PFSK-1 (cell line): Measurements from ENCODE around the gene TMEM63A.

Experiments used
- FOXP2 ChIP-seq: optimal IDR thresholded peaks from 2 replicates; pipeline ENCODE3; 2011; ENCODE audit warnings: borderline replicate concordance, control low read depth, inconsistent platforms; ENCODE audit not compliant: insufficient read depth; ENCODE audit errors: extremely low read length, extremely low read depth
- POLR2AphosphoS5 ChIP-seq: IDR thresholded peaks from 2 replicates; pipeline ENCODE4 v1.6.1; 2012; ENCODE audit warnings: low read depth, mild to moderate bottlenecking, control low read depth, low read length, moderate library complexity
- SIN3A ChIP-seq: IDR thresholded peaks from 2 replicates; pipeline ENCODE4 v1.6.1; 2012; ENCODE audit warnings: mild to moderate bottlenecking, low read length, moderate library complexity, borderline replicate concordance; ENCODE audit not compliant: insufficient read depth
- TF ChIP-seq, protein P1 (sequence below), 2 experiments: IDR thresholded peaks; 2 replicates each; pipeline versions ENCODE4 v1.6.1 to v1.8.0; 2011 to 2012; ENCODE audit warnings: low read depth in 2 of 2, low read length in 2 of 2, control low read depth in 1 of 2, inconsistent platforms in 1 of 2, mild to moderate bottlenecking in 1 of 2, moderate library complexity in 1 of 2; ENCODE audit not compliant: insufficient read depth in 1 of 2

DNA sequence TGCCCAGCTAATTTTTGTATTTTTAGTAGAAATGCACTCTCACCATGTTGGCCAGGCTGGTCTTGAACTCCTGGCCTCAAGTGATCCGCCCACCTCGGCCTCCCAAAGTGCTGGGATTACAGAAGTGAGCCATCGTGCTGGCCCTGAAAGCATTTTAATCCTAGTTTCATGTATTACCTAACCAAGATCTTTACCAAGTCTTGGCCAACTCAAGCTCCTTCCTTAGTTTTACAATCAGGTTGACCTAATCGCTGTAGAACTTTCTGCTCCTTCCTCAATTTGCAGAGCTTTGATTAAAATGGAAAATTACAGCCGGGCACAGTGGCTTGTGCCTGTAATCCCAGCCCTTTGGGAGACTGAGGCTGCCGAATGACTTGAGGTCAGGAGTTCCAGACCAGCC, 3.2 kb upstream of the TMEM63A start:
- TF ChIP-seq FOXP2 (no peak), POLR2AphosphoS5 (no peak), SIN3A (no peak)
- TF ChIP-seq, protein P1, sequence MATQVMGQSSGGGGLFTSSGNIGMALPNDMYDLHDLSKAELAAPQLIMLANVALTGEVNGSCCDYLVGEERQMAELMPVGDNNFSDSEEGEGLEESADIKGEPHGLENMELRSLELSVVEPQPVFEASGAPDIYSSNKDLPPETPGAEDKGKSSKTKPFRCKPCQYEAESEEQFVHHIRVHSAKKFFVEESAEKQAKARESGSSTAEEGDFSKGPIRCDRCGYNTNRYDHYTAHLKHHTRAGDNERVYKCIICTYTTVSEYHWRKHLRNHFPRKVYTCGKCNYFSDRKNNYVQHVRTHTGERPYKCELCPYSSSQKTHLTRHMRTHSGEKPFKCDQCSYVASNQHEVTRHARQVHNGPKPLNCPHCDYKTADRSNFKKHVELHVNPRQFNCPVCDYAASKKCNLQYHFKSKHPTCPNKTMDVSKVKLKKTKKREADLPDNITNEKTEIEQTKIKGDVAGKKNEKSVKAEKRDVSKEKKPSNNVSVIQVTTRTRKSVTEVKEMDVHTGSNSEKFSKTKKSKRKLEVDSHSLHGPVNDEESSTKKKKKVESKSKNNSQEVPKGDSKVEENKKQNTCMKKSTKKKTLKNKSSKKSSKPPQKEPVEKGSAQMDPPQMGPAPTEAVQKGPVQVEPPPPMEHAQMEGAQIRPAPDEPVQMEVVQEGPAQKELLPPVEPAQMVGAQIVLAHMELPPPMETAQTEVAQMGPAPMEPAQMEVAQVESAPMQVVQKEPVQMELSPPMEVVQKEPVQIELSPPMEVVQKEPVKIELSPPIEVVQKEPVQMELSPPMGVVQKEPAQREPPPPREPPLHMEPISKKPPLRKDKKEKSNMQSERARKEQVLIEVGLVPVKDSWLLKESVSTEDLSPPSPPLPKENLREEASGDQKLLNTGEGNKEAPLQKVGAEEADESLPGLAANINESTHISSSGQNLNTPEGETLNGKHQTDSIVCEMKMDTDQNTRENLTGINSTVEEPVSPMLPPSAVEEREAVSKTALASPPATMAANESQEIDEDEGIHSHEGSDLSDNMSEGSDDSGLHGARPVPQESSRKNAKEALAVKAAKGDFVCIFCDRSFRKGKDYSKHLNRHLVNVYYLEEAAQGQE (IDR thresholded peaks at IDR 0.05; ENCODE audit: insufficient read depth in 1 of 2, low read depth in 2 of 2, low read length in 2 of 2) = no peak
